A549 treated with DMSO at 1 μM for 4 hours (cell line): Measurements from ENCODE around the gene NLRC3. TPM values are rescaled to one million over a fixed set of nuclear protein-coding genes. Genes with fewer than 3 reads are reported as not detected.

ENCODE experiments used
- total RNA-seq: library from RNA; stranded (reverse); fragments of 200-300 nt; extraction: Qiagen RNA extraction; gene quantifications from 5 replicates; pipeline ENCODE4 v1.2.3, GENCODE V29; 2022; ENCODE audit warnings: low read depth

The NLRC3 gene
- 0.01 to 0.02 TPM in 2 of 5 replicates, not detected in the others for total RNA-seq

GRCh38 chr16:3577302-3577752 lies at the start of gene NLRC3:
TSS of gene NLRC3 (minus strand) at chr16:3577403. CDS start at chr16:3565036, 12,367 bp downstream.

GRCh38 chr16:3611146-3611975 lies 34.2 kb upstream of the NLRC3 start, which contains the start of gene SLX4:
TSS of gene SLX4 (minus strand) at chr16:3611606. CDS start at chr16:3608964, 2,642 bp downstream.

GRCh38 chr16:3495176-3495575 lies 82.0 kb downstream of the NLRC3 start, which contains the start of gene C16orf90:
TSS of gene C16orf90 (minus strand) at chr16:3495489. CDS start at chr16:3495421, 68 bp downstream.

Other genes with a start within 250 kb of the NLRC3 start
- not detected in 5 replicates for gene OR2C1, start 221.5 kb downstream of the NLRC3 start, total RNA-seq
- gene ZSCAN32, start 176.4 kb downstream of the NLRC3 start, total RNA-seq: 11.9 to 18.2 TPM (median 16.2 TPM) in 5 replicates
- gene ZNF174, start 176.2 kb downstream of the NLRC3 start, total RNA-seq: 13.0 to 15.2 TPM (median 14.7 TPM) in 5 replicates
- gene ZNF597, start 133.9 kb downstream of the NLRC3 start, total RNA-seq: 1.0 to 1.2 TPM (median 1.1 TPM) in 5 replicates
- 49.6 to 58.4 TPM (median 51.1 TPM) in 5 replicates for gene NAA60, start 133.7 kb downstream of the NLRC3 start, total RNA-seq
- not detected in 5 replicates for gene C16orf90, start 81.9 kb downstream of the NLRC3 start, total RNA-seq
- gene CLUAP1, start 76.4 kb downstream of the NLRC3 start, total RNA-seq: 16.9 to 22.5 TPM (median 18.2 TPM) in 5 replicates
- 3.6 to 6.2 TPM (median 5.6 TPM) in 5 replicates for gene SLX4, start 34.2 kb upstream of the NLRC3 start, total RNA-seq
- gene DNASE1, start 77.3 kb upstream of the NLRC3 start, total RNA-seq: 2.4 to 5.7 TPM (median 4.6 TPM) in 5 replicates
- gene TRAP1, start 140.1 kb upstream of the NLRC3 start, total RNA-seq: 117 to 144 TPM (median 136 TPM) in 5 replicates